GM23248 (cell line): ENCODE data around the gene AREG.

ENCODE experiments used
- EZH2 ChIP-seq: fragments of 200-600 bp; sonication (generic); IDR thresholded peaks from 2 replicates; pipeline ENCODE4 v1.6.1; 2018; ENCODE audit warnings: antibody characterized with exemption, mild to moderate bottlenecking; ENCODE audit not compliant: insufficient read depth, poor library complexity, severe bottlenecking
- EZH2phosphoT487 ChIP-seq: fragments of 200-600 bp; sonication (generic); IDR thresholded peaks from 2 replicates; pipeline ENCODE4 v1.6.1; 2018; ENCODE audit warnings: antibody characterized with exemption, moderate library complexity, mild to moderate bottlenecking, low read depth; ENCODE audit not compliant: insufficient read depth

DNA sequence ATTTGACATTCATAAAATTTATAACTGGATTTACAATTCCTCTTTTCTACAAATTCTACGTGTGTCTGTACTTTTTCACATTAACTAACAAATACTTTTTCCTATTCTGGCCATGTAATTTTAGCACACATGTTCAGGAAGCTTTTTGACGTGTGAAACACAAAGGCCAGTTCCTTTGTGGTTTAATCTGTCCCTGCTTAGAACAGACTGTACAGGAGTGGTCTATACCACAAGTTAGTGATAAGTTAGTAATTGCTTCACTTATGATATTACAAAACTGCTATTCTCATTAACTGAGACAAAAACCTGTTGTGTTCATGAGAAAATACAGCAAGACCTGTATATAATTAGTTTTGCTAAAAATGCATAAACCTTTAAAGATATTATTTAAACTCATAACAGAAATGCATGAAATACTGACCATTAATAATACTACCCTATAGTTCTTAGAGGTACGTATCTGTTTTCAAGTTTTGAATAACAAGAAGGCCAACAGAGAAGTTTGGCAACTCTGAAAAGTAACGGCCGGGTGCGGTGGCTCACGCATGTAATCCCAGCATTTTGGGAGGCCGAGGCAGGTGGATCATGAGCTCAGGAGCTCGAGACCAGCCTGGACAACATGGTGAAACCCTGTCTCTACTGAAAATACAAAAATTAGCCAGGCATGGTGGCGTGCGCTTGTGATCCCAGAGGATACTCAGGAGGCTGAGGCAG lies 13.7 kb upstream of the AREG start:
- TF ChIP-seq EZH2phosphoT487 (no peak), EZH2 (no peak)
